ENCODE results near the gene PAOX.
"Not testable (repeated sequence)": the region's sequence is repeated elsewhere in the genome, so short reads cannot be mapped to it uniquely, and the experiment has no call there.

Gene PAOX

GRCh38 chr10:133362846-133363245 is 16.2 kb upstream of the PAOX start:
- in situ Hi-C loops (cut with HindIII; ENCODE audit: low sequenced_read_pairs): no loop called here

GRCh38 chr10:133364645-133365431 is 14.2 kb upstream of the PAOX start:
- in situ Hi-C loops (cut with HindIII; ENCODE audit: low sequenced_read_pairs): no loop called here

- in situ Hi-C loops (cut with HindIII; ENCODE audit: low sequenced_read_pairs): no loop called here
Observed at GRCh38 chr10:133365461-133366129, 13.5 kb upstream of the PAOX start.

- in situ Hi-C loops (cut with HindIII; ENCODE audit: low sequenced_read_pairs): no loop called here
Observed at GRCh38 chr10:133366130-133366478, 13.0 kb upstream of the PAOX start.

GRCh38 chr10:133366751-133367150 is 12.3 kb upstream of the PAOX start:
- in situ Hi-C loops (cut with HindIII; ENCODE audit: low sequenced_read_pairs): no loop called here

GRCh38 chr10:133367461-133367860 is 11.6 kb upstream of the PAOX start:
- in situ Hi-C loops (cut with HindIII; ENCODE audit: low sequenced_read_pairs): not testable (repeated sequence)

GRCh38 chr10:133368153-133368552 is 10.9 kb upstream of the PAOX start:
- in situ Hi-C loops (cut with HindIII; ENCODE audit: low sequenced_read_pairs): no loop called here

GRCh38 chr10:133370030-133370786 is 8.9 kb upstream of the PAOX start:
- in situ Hi-C loops (cut with HindIII; ENCODE audit: low sequenced_read_pairs): no loop called here

GRCh38 chr10:133372507-133372906 is 6.6 kb upstream of the PAOX start:
- in situ Hi-C loops (cut with HindIII; ENCODE audit: low sequenced_read_pairs): no loop called here

- in situ Hi-C loops (cut with HindIII; ENCODE audit: low sequenced_read_pairs): no loop called here
Observed at GRCh38 chr10:133373174-133374090, 5.6 kb upstream of the PAOX start, which contains the start of gene ECHS1. Gene ECHS1 (minus strand): TSS chr10:133373354. CDS start chr10:133373333, 21 bp downstream.

- in situ Hi-C loops (cut with HindIII; ENCODE audit: low sequenced_read_pairs): no loop called here
Observed at GRCh38 chr10:133375357-133376115, 3.5 kb upstream of the PAOX start.

GRCh38 chr10:133376183-133376582 is 2.9 kb upstream of the PAOX start:
- in situ Hi-C loops (cut with HindIII; ENCODE audit: low sequenced_read_pairs): not testable (repeated sequence)

GRCh38 chr10:133377025-133377817 is 1.8 kb upstream of the PAOX start:
- in situ Hi-C loops (cut with HindIII; ENCODE audit: low sequenced_read_pairs): no loop called here

- in situ Hi-C loops (cut with HindIII; ENCODE audit: low sequenced_read_pairs): no loop called here
Observed at GRCh38 chr10:133377818-133378250, 1.2 kb upstream of the PAOX start.

GRCh38 chr10:133378251-133379096 is 588 bp upstream of the PAOX start:
- in situ Hi-C loops (cut with HindIII; ENCODE audit: low sequenced_read_pairs): no loop called here

- in situ Hi-C loops (cut with HindIII; ENCODE audit: low sequenced_read_pairs): no loop called here
Observed at GRCh38 chr10:133379801-133380666, 972 bp downstream of the PAOX start.

- in situ Hi-C loops (cut with HindIII; ENCODE audit: low sequenced_read_pairs): no loop called here
Observed at GRCh38 chr10:133381036-133381435, 2.0 kb downstream of the PAOX start.

Data from DLD1 (cell line).